Left hindlimb (tissue), 1 donor: ENCODE measurements around the gene RAPGEF5.

Source experiments
- DNase-seq: peaks from one replicate; pipeline ENCODE4 v3.0.0-alpha.2; 2018

The RAPGEF5 gene

GRCh38 chr7:22343612-22344011 is 13.3 kb downstream of the RAPGEF5 start:
- DNase-seq = no peak

GRCh38 chr7:22343071-22343470 is 13.9 kb downstream of the RAPGEF5 start:
- DNase-seq = no peak

- no peak for DNase-seq
Observed at GRCh38 chr7:22339725-22340390, 17.1 kb downstream of the RAPGEF5 start.

- no peak for DNase-seq
Observed at GRCh38 chr7:22338877-22339276, 18.1 kb downstream of the RAPGEF5 start.

- DNase-seq = no peak
Observed at GRCh38 chr7:22338411-22338810, 18.5 kb downstream of the RAPGEF5 start.

- no peak for DNase-seq
Observed at GRCh38 chr7:22333680-22334141, 23.2 kb downstream of the RAPGEF5 start.

- DNase-seq = no peak
Observed at GRCh38 chr7:22332461-22332870, 24.5 kb downstream of the RAPGEF5 start.

- DNase-seq = no peak
Observed at GRCh38 chr7:22331704-22332103, 25.2 kb downstream of the RAPGEF5 start.

GRCh38 chr7:22330903-22331302 is 26.1 kb downstream of the RAPGEF5 start:
- DNase-seq = no peak

- DNase-seq = no peak
Observed at GRCh38 chr7:22329816-22330524, 27.0 kb downstream of the RAPGEF5 start.

- DNase-seq = no peak
Observed at GRCh38 chr7:22326181-22326580, 30.8 kb downstream of the RAPGEF5 start.

GRCh38 chr7:22325671-22326070 is 31.3 kb downstream of the RAPGEF5 start:
- no peak for DNase-seq

- no peak for DNase-seq
Observed at GRCh38 chr7:22323714-22324113, 33.2 kb downstream of the RAPGEF5 start.

GRCh38 chr7:22320416-22320815 is 36.5 kb downstream of the RAPGEF5 start:
- DNase-seq = no peak

GRCh38 chr7:22319424-22320403 is 37.2 kb downstream of the RAPGEF5 start:
- DNase-seq = no peak

GRCh38 chr7:22318376-22318775 is 38.6 kb downstream of the RAPGEF5 start:
- DNase-seq = no peak

GRCh38 chr7:22317632-22318031 is 39.3 kb downstream of the RAPGEF5 start:
- DNase-seq = no peak

- DNase-seq = no peak
Observed at GRCh38 chr7:22316914-22317313, 40.0 kb downstream of the RAPGEF5 start.

- DNase-seq = no peak
Observed at GRCh38 chr7:22307816-22308215, 49.1 kb downstream of the RAPGEF5 start.

- DNase-seq = no peak
Observed at GRCh38 chr7:22305706-22306105, 51.2 kb downstream of the RAPGEF5 start.

- DNase-seq = no peak
Observed at GRCh38 chr7:22302951-22303423, 54.0 kb downstream of the RAPGEF5 start.

- no peak for DNase-seq
Observed at GRCh38 chr7:22302193-22302592, 54.8 kb downstream of the RAPGEF5 start.

- DNase-seq = no peak
Observed at GRCh38 chr7:22301790-22302189, 55.2 kb downstream of the RAPGEF5 start.
